Measurements from ENCODE around the gene HIPK2. TPM values are rescaled to one million over a fixed set of nuclear protein-coding genes. Genes with fewer than 3 reads are reported as not detected.

The HIPK2 gene
- total and polyA plus RNA-seq, 2 of the 4 experiments (the other 2 are of a cell fraction) = 22.0 to 27.1 TPM

GRCh38 chr7:139582671-139583155, 195.1 kb downstream of the HIPK2 start:
- no peak overlapping the region for H4K5ac ChIP-seq (ENCODE audit: low read depth, low read length)
- dilution Hi-C loops (cut with HindIII; ENCODE audit: low sequenced_read_pairs, unreplicated experiment) = no loop called here
- H4K91ac ChIP-seq (ENCODE audit: insufficient read depth, low read depth, low read length) = no peak overlapping the region
- H2AK5ac ChIP-seq (ENCODE audit: low read depth, low read length) = no peak overlapping the region
- no peak overlapping the region for H3K4me2 ChIP-seq (ENCODE audit: low read depth, low read length)
- no peak overlapping the region for H3K4ac ChIP-seq (ENCODE audit: low read depth, low read length)
- CTCF ChIA-PET = no interaction called here
- no peak overlapping the region for H3K23ac ChIP-seq (ENCODE audit: low read depth, low read length)
- no peak overlapping the region for H2BK15ac ChIP-seq (ENCODE audit: low read depth, low read length)
- TF ChIP-seq CEBPB (IDR thresholded peaks at IDR 0.05; ENCODE audit: low read depth, low read length) (no peak), CTCF (conservative IDR thresholded peaks at IDR 0.05; ENCODE audit: low read depth, low read length) (no peak), RCOR1 (IDR thresholded peaks at IDR 0.05; ENCODE audit: insufficient replicate concordance, low read length) (no peak), USF2 (IDR thresholded peaks at IDR 0.05; ENCODE audit: low read depth, low read length) (no peak), RFX5 (IDR thresholded peaks at IDR 0.05; ENCODE audit: low read depth, low read length) (no peak), SMC3 (IDR thresholded peaks at IDR 0.05; ENCODE audit: low read depth, low read length) (no peak), POLR2A (IDR thresholded peaks at IDR 0.05; ENCODE audit: low read depth, low read length) (no peak)
- no peak overlapping the region for H2BK120ac ChIP-seq (ENCODE audit: low read depth, low read length)
- BruUV-seq (replicated peaks) = no TSS peak
- H3K79me1 ChIP-seq (ENCODE audit: low read depth in 1 of 2, low read length in 2 of 2) = peaks cover 8 to 21% of the 10 kb centered on the region in 2 experiments; a peak in 3 of 4 replicates
- intact Hi-C loops (cut with micrococcal nuclease) = no loop called here
- POLR2A ChIA-PET (ENCODE audit: unreplicated experiment) = no interaction called here
- H3K9me3 ChIP-seq (ENCODE audit: control insufficient read depth, insufficient read depth, low read length) = no peaks in the 10 kb centered on the region
- in situ Hi-C loops (cut with MboI; ENCODE audit: low sequenced_read_pairs) = no loop called here
- peaks cover 9% of the 10 kb centered on the region; the same call in 1 of the 2 replicates for H4K20me1 ChIP-seq (ENCODE audit: insufficient read depth, low read length)
- H3K14ac ChIP-seq (replicated peaks; ENCODE audit: low read depth, low read length) = no peak overlapping the region
- no peak overlapping the region for H4K8ac ChIP-seq (ENCODE audit: low read depth in 2 of 2, low read length in 2 of 2)
- no peaks in the 10 kb centered on the region for H3K27me3 ChIP-seq (ENCODE audit: control insufficient read depth, insufficient read depth, low read length)
- H3K4me1 ChIP-seq (ENCODE audit: control insufficient read depth, insufficient read depth, low read length) = no peaks in the 10 kb centered on the region
- no peak overlapping the region for H3K4me3 ChIP-seq (ENCODE audit: insufficient read depth, low read depth, low read length)
- peaks cover 4% of the 10 kb centered on the region; the same call in 1 of the 2 replicates for H3K9me1 ChIP-seq (ENCODE audit: insufficient read depth, low read length)
- no peak for DNase-seq
- H3K18ac ChIP-seq (ENCODE audit: low read depth, low read length) = no peak overlapping the region
- H2BK20ac ChIP-seq (ENCODE audit: low read depth, low read length) = no peak overlapping the region
- ATAC-seq (ENCODE audit: low read depth) = no peak
- no peak overlapping the region for H2BK5ac ChIP-seq (ENCODE audit: low read depth, low read length, poor library complexity, severe bottlenecking)
- no CpG with 5 or more reads among the region's 14 CpGs for WGBS, 2 experiments (ENCODE audit: extremely low coverage in 2 of 2, insufficient read length in 1 of 2)
- no peak overlapping the region for H3K27ac ChIP-seq (ENCODE audit: insufficient read depth, low read length)
- no peak overlapping the region for H3K9ac ChIP-seq (ENCODE audit: low read depth, low read length)
- no peak overlapping the region for H2AFZ ChIP-seq (replicated peaks; ENCODE audit: low read length, poor library complexity)
- H3K36me3 ChIP-seq (ENCODE audit: control insufficient read depth, insufficient read depth, low read length) = peaks cover 78% of the 10 kb centered on the region
- H2AK9ac ChIP-seq (replicated peaks; ENCODE audit: low read depth, low read length, poor library complexity) = no peak overlapping the region
- no peak overlapping the region for H3K56ac ChIP-seq (ENCODE audit: extremely low read depth, insufficient read depth, low read length)

Measured in IMR-90 (cell line).